Suppressor macrophage treated with lipopolysaccharide for 1 hour (primary cell): ENCODE data around the gene AMDHD2.
"Not testable (repeated sequence)": the region's sequence is repeated elsewhere in the genome, so short reads cannot be mapped to it uniquely, and the experiment has no call there.

Experiments used
- DNase-seq, 3 donors: peaks; one replicate each; pipeline ENCODE4 v3.0.0-alpha.2; 2020 to 2022

The AMDHD2 gene

GRCh38 chr16:2520097-2520783 lies at the start of gene AMDHD2:
Gene AMDHD2, plus strand, starts transcription at chr16:2520371. Its CDS starts 88 bp downstream, at chr16:2520459.
- DNase-seq, result peak; percentile 94 to 98 (median 97)

GRCh38 chr16:2470603-2471015 lies 49.6 kb upstream of the AMDHD2 start:
- no peak for DNase-seq

- DNase-seq, result peak in 2 of 3 donors; percentile 42 to 55
Observed at GRCh38 chr16:2471016-2471652, 49.0 kb upstream of the AMDHD2 start, which contains the start of gene NTN3. Gene NTN3, plus strand, starts transcription at chr16:2471297. Its CDS starts 405 bp downstream, at chr16:2471702.

GRCh38 chr16:2471653-2472487 lies 48.3 kb upstream of the AMDHD2 start:
- DNase-seq, result no peak

- no peak for DNase-seq
Observed at GRCh38 chr16:2472488-2472864, 47.7 kb upstream of the AMDHD2 start.

- no peak for DNase-seq
Observed at GRCh38 chr16:2472885-2473445, 47.2 kb upstream of the AMDHD2 start.

- DNase-seq, result no peak
Observed at GRCh38 chr16:2473446-2473926, 46.7 kb upstream of the AMDHD2 start.

GRCh38 chr16:2473999-2474876 lies 45.9 kb upstream of the AMDHD2 start:
- DNase-seq, result peak; percentile 64 to 87 (median 78)

GRCh38 chr16:2474877-2475412 lies 45.2 kb upstream of the AMDHD2 start, which contains the start of gene TBC1D24:
Gene TBC1D24, plus strand, starts transcription at chr16:2475127. Its CDS starts 21,022 bp downstream, at chr16:2496149.
- peak; percentile 90 to 96 (median 95) for DNase-seq

- peak in 1 of 3 donors; percentile 50 for DNase-seq
Observed at GRCh38 chr16:2475413-2476344, 44.5 kb upstream of the AMDHD2 start.

GRCh38 chr16:2476345-2476720 lies 43.8 kb upstream of the AMDHD2 start:
- no peak for DNase-seq

- no peak for DNase-seq
Observed at GRCh38 chr16:2476741-2477140, 43.4 kb upstream of the AMDHD2 start.

GRCh38 chr16:2477327-2477726 lies 42.8 kb upstream of the AMDHD2 start:
- no peak for DNase-seq

GRCh38 chr16:2478279-2478678 lies 41.9 kb upstream of the AMDHD2 start:
- DNase-seq, result no peak

- DNase-seq, result not testable (repeated sequence)
Observed at GRCh38 chr16:2479996-2480395, 40.2 kb upstream of the AMDHD2 start.

GRCh38 chr16:2480948-2481347 lies 39.2 kb upstream of the AMDHD2 start:
- no peak for DNase-seq

- DNase-seq, result no peak
Observed at GRCh38 chr16:2481676-2482075, 38.5 kb upstream of the AMDHD2 start.

GRCh38 chr16:2482249-2482648 lies 37.9 kb upstream of the AMDHD2 start:
- DNase-seq, result no peak

GRCh38 chr16:2482708-2483534 lies 37.2 kb upstream of the AMDHD2 start:
- DNase-seq, result peak; percentile 55 to 73 (median 67)
